WTC11 (cell line): ENCODE measurements around the gene MBD3. TPM values are rescaled to one million over a fixed set of nuclear protein-coding genes. Genes with fewer than 3 reads are reported as not detected.

Source experiments
- ATAC-seq: fragments of 200-7000 bp; cut with Tn5 transposase; 2 replicates; pipeline ENCODE4 v1.10.0; 2021; ENCODE audit warnings: mild to moderate bottlenecking, moderate library complexity
- CTCF ChIA-PET: fragments of 300-600 bp; sonication (Branson Sonifier 250); formaldehyde crosslinking; loops from one replicate; lab custom pipeline; 2021; ENCODE audit warnings: antibody characterized with exemption; lab: Charles Lee
- POLR2A ChIA-PET: fragments of 350-600 bp; sonication (Branson Sonifier 250); formaldehyde crosslinking; loops from one replicate; lab custom pipeline; 2021; ENCODE audit warnings: antibody characterized with exemption; lab: Charles Lee
- DNase-seq: peaks from one replicate; pipeline ENCODE4 v3.0.0; 2021; ENCODE audit warnings: low spot score
- H3K27ac Mint-ChIP-seq: 2 replicates; pipeline ENCODE4 v1.8.0; 2021; ENCODE audit warnings: mixed read lengths
- H3K27me3 Mint-ChIP-seq: 2 replicates; pipeline ENCODE4 v1.8.0; 2021; ENCODE audit warnings: low read depth, mild to moderate bottlenecking, moderate library complexity, mixed read lengths
- H3K36me3 Mint-ChIP-seq: 2 replicates; pipeline ENCODE4 v1.8.0; 2021; ENCODE audit warnings: mixed read lengths
- H3K4me1 Mint-ChIP-seq: 2 replicates; pipeline ENCODE4 v1.8.0; 2022; ENCODE audit warnings: mixed read lengths
- H3K4me3 Mint-ChIP-seq: 2 replicates; pipeline ENCODE4 v1.8.0; 2021; ENCODE audit warnings: mild to moderate bottlenecking, moderate library complexity, mixed read lengths
- H3K9me3 Mint-ChIP-seq: 2 replicates; pipeline ENCODE4 v1.8.0; 2021; ENCODE audit warnings: mixed read lengths
- CTCF ChIP-seq: fragments of 200-600 bp; IDR thresholded peaks from 2 replicates; pipeline ENCODE4 v1.8.0; 2022; ENCODE audit warnings: antibody characterized with exemption
- OVOL2 ChIP-seq: fragments of 250-450 bp; sonication (Bioruptor Pico); IDR thresholded peaks from 2 replicates; pipeline ENCODE4 v1.9.0; 2021; ENCODE audit warnings: mild to moderate bottlenecking, borderline replicate concordance
- RELA ChIP-seq: sonication (generic); formaldehyde crosslinking; IDR thresholded peaks from 2 replicates; pipeline ENCODE4 v1.8.1; 2022; ENCODE audit warnings: missing genetic modification reagents, mild to moderate bottlenecking, borderline replicate concordance
- TEAD1 ChIP-seq: sonication (generic); formaldehyde crosslinking; IDR thresholded peaks from 2 replicates; pipeline ENCODE4 v1.8.0; 2022; ENCODE audit warnings: mild to moderate bottlenecking, missing genetic modification reagents
- ZMAT4 ChIP-seq: fragments of 250-450 bp; sonication (Bioruptor Pico); IDR thresholded peaks from 2 replicates; pipeline ENCODE4 v1.9.0; 2021; ENCODE audit warnings: mild to moderate bottlenecking
- ZNF416 ChIP-seq: fragments of 250-450 bp; sonication (Bioruptor Pico); IDR thresholded peaks from 2 replicates; pipeline ENCODE4 v1.9.0; 2021; ENCODE audit warnings: mild to moderate bottlenecking, inconsistent platforms
- total RNA-seq: library from RNA; stranded (reverse); gene quantifications from 3 replicates; pipeline ENCODE4 v1.2.3, GENCODE V29; 2021
- TF ChIP-seq, protein P1 (sequence below): sonication (generic); formaldehyde crosslinking; IDR thresholded peaks from 2 replicates; pipeline ENCODE4 v1.8.1; 2023; ENCODE audit warnings: mild to moderate bottlenecking, missing genetic modification reagents
- TF ChIP-seq, protein P2 (sequence below): sonication (generic); formaldehyde crosslinking; IDR thresholded peaks from 2 replicates; pipeline ENCODE4 v1.8.1; 2023; ENCODE audit warnings: mild to moderate bottlenecking, missing genetic modification reagents, moderate library complexity

The MBD3 gene
- total RNA-seq, 1 experiment from 2014 or later = 90.2 TPM

DNA sequence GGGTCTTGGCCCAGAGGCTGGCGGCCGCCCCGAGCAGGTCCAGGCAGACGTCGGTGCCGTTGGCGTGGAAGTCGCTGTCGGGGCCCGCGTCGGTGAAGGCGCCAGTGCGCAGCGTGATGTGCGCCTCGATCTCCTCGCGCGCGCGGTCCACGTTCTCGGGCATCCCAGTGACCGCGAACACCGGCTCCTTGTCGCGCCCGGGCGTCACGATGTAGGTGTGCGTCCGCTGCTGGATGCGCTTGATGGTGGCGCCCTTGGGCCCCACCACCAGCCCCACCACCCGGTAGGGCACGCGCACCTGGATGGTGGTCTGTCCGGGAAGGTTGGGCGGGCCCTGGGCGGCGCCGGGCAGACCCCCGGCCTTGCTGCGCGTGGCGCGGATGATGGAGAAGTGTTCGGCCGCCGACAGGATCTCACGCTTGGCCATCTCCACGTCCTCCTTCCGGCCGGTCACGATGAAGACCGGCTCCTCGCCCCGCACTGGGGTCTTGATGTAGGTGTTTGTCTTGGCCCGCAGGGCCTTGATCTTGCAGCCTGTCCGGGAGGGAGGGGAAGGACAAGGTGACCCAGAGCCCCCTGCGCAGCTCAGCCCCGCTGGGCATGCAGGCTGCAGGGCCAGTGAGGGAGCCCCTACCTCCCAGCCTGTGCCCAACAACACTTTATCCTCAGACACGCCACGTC, 36.1 kb downstream of the MBD3 start (continued):
- TF ChIP-seq TEAD1 (CRISPR knock-in tag) = no peak

- Mint-ChIP-seq H3K36me3 (no peaks in the 10 kb centered on the region), H3K27me3 (no peaks in the 10 kb centered on the region), H3K4me3 (no peak overlapping the region), H3K27ac (no peak overlapping the region), H3K9me3 (no peaks in the 10 kb centered on the region), H3K4me1 (no peaks in the 10 kb centered on the region)
- POLR2A ChIA-PET = no interaction called here
- TF ChIP-seq OVOL2 (no peak), ZNF416 (no peak), RELA (CRISPR knock-in tag) (no peak), ZMAT4 (CRISPR knock-in tag) (no peak)
- TF ChIP-seq, protein P1, sequence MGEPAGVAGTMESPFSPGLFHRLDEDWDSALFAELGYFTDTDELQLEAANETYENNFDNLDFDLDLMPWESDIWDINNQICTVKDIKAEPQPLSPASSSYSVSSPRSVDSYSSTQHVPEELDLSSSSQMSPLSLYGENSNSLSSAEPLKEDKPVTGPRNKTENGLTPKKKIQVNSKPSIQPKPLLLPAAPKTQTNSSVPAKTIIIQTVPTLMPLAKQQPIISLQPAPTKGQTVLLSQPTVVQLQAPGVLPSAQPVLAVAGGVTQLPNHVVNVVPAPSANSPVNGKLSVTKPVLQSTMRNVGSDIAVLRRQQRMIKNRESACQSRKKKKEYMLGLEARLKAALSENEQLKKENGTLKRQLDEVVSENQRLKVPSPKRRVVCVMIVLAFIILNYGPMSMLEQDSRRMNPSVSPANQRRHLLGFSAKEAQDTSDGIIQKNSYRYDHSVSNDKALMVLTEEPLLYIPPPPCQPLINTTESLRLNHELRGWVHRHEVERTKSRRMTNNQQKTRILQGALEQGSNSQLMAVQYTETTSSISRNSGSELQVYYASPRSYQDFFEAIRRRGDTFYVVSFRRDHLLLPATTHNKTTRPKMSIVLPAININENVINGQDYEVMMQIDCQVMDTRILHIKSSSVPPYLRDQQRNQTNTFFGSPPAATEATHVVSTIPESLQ (CRISPR knock-in tag) = no peak
- TF ChIP-seq, protein P2, sequence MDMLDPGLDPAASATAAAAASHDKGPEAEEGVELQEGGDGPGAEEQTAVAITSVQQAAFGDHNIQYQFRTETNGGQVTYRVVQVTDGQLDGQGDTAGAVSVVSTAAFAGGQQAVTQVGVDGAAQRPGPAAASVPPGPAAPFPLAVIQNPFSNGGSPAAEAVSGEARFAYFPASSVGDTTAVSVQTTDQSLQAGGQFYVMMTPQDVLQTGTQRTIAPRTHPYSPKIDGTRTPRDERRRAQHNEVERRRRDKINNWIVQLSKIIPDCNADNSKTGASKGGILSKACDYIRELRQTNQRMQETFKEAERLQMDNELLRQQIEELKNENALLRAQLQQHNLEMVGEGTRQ (CRISPR knock-in tag) = no peak
- DNase-seq (no peak), ATAC-seq (no peak)
- CTCF ChIA-PET = no interaction called here
These were observed 36.9 kb downstream of the MBD3 start for GRCh38 chr19:1555487-1556389.

- Mint-ChIP-seq H3K27me3 (no peaks in the 10 kb centered on the region), H3K9me3 (no peaks in the 10 kb centered on the region), H3K36me3 (no peaks in the 10 kb centered on the region), H3K4me1 (no peaks in the 10 kb centered on the region), H3K27ac (no peak overlapping the region), H3K4me3 (no peak overlapping the region)
- no peak for TF ChIP-seq CTCF
- ATAC-seq (no peak), DNase-seq (no peak)
- POLR2A ChIA-PET = no interaction called here
- CTCF ChIA-PET = interaction anchor here (1.5 kb wide), 1 partner anchor 12 kb away, joined by 3 read pairs; no protein-coding TSS in a partner anchor
These were observed 37.7 kb downstream of the MBD3 start for GRCh38 chr19:1554968-1555367.

DNA sequence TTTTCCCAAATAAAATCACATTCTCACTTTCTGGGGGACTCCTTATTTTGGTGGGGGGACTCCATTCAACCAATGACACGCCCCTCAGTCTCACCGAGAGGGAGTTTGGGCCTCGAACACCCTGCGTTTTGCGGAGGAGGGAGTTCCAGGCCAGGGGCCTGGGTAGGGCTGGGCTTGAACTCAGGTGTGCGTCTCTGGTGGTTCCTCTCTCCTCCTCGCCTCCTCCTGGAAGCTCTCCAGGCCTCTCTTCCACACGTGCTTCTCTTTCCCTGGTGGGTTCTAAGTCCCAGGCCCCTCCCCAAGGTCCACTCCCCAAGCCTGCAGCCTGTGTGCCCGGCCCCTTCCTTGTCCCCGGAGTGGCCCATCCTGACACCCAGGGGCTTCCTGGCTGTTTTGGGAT, 39.2 kb downstream of the MBD3 start:
- TF ChIP-seq ZNF416 = no peak
- DNase-seq = no peak
- Mint-ChIP-seq H3K36me3 (no peaks in the 10 kb centered on the region), H3K4me3 (no peak overlapping the region), H3K4me1 (no peaks in the 10 kb centered on the region), H3K27ac (no peak overlapping the region), H3K9me3 (no peaks in the 10 kb centered on the region), H3K27me3 (no peaks in the 10 kb centered on the region)
- no peak; the same call in 1 of the 2 replicates for ATAC-seq
- ChIA-PET CTCF (interaction anchor here (0.6 to 1.0 kb wide), 2 partner anchors 179 to 215 kb away, joined by 4 read pairs; no protein-coding TSS in a partner anchor), POLR2A (interaction anchor here (0.6 kb wide), 1 partner anchor 18 kb away, joined by 5 read pairs; no protein-coding TSS in a partner anchor)
